SU-DHL-6 (cell line): Measurements from ENCODE around the gene CYB5R2.

Experiments used
- H2AFZ ChIP-seq: fragments of 200-600 bp; sonication (generic); 2 replicates; pipeline ENCODE4 v1.6.1; 2014; ENCODE audit warnings: low read depth, mild to moderate bottlenecking, moderate library complexity, mixed read lengths, antibody characterized with exemption, low read length; ENCODE audit not compliant: severe bottlenecking
- H3F3A ChIP-seq: fragments of 200-600 bp; shearing (Covaris generic); 2 replicates; pipeline ENCODE4 v1.6.0; 2016; ENCODE audit warnings: antibody characterized with exemption, mild to moderate bottlenecking; ENCODE audit not compliant: insufficient read depth
- H3K27ac ChIP-seq: fragments of 200-600 bp; sonication (generic); 2 replicates; pipeline ENCODE4 v1.5.1; 2016; ENCODE audit warnings: low read depth, mild to moderate bottlenecking, low read length, moderate library complexity, mixed read lengths
- H3K27me3 ChIP-seq: fragments of 200-600 bp; sonication (generic), shearing (Covaris generic); 2 replicates; pipeline ENCODE4 v1.6.0; 2014; ENCODE audit warnings: mild to moderate bottlenecking, low read length
- H3K36me3 ChIP-seq: fragments of 200-600 bp; sonication (generic); 2 replicates; pipeline ENCODE4 v1.6.1; 2014; ENCODE audit warnings: mild to moderate bottlenecking, low read length, mixed read lengths
- H3K4me2 ChIP-seq: fragments of 300-600, 200-600 bp; shearing (Covaris generic), sonication (generic); 2 replicates; pipeline ENCODE4 v1.6.0; 2014; ENCODE audit warnings: low read length, low read depth, mild to moderate bottlenecking; ENCODE audit not compliant: poor library complexity, severe bottlenecking
- H3K4me3 ChIP-seq: fragments of 200-600 bp; sonication (generic); 2 replicates; pipeline ENCODE4 v1.5.1; 2014; ENCODE audit warnings: antibody characterized with exemption, low read length, mild to moderate bottlenecking, mixed read lengths; ENCODE audit not compliant: insufficient read depth, poor library complexity, severe bottlenecking
- H3K79me2 ChIP-seq: fragments of 200-600 bp; sonication (generic); 2 replicates; pipeline ENCODE4 v1.6.1; 2014; ENCODE audit warnings: mild to moderate bottlenecking, low read length, moderate library complexity; ENCODE audit not compliant: insufficient read depth
- H3K9ac ChIP-seq: fragments of 200-600 bp; sonication (generic); 2 replicates; pipeline ENCODE4 v1.7.0; 2014; ENCODE audit warnings: mild to moderate bottlenecking, low read length
- H3K9me2 ChIP-seq: fragments of 200-600 bp; sonication (generic); replicated peaks from 2 replicates; pipeline ENCODE4 v1.6.1; 2014; ENCODE audit warnings: low read length; ENCODE audit not compliant: insufficient read depth
- H3K9me3 ChIP-seq: fragments of 200-600 bp; sonication (generic); 2 replicates; pipeline ENCODE4 v1.6.1; 2014; ENCODE audit warnings: low read length, mixed read lengths; ENCODE audit not compliant: insufficient read depth
- H4K20me1 ChIP-seq: fragments of 200-600 bp; sonication (generic); 2 replicates; pipeline ENCODE4 v1.6.1; 2014; ENCODE audit warnings: low read depth, mild to moderate bottlenecking, antibody characterized with exemption, low read length, moderate library complexity, mixed read lengths
- EZH2phosphoT487 ChIP-seq: fragments of 200-600 bp; sonication (generic), shearing (Covaris generic); conservative IDR thresholded peaks from 2 replicates; pipeline ENCODE4 v1.6.1; 2018; ENCODE audit warnings: mild to moderate bottlenecking, antibody characterized with exemption, low read length, moderate library complexity, mixed read lengths
- TF ChIP-seq, protein P1 (sequence below): fragments of 200-600 bp; sonication (generic); IDR thresholded peaks from one replicate; pipeline ENCODE4 v1.5.1; 2017; ENCODE audit warnings: antibody characterized with exemption, mild to moderate bottlenecking, low read length, moderate library complexity; ENCODE audit not compliant: insufficient read depth, poor library complexity, severe bottlenecking

The CYB5R2 gene

DNA sequence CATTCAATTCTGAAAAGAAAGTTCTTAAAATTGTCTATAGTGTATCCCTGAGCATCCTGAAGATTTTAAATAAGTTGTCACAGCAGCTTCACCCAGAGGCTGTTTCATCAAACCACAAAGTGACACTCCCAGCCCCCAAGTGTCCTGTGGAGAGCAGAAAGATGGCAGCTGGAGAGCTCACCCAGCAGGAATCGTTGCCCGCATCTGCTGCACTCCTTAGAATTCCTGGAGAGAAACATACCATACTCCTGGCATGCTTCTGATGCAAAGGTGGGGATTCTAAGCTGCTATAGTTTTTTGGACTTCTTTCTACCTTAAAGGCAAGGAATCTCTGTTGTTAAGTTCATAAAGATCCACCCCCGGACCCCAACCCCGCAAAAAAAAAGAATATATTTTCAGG, 13.5 kb upstream of the CYB5R2 start:
- Histone ChIP-seq H3K9me2 (no peaks in the 10 kb centered on the region), H3K4me3 (no peak overlapping the region), H3K9ac (no peak overlapping the region), H3K79me2 (no peaks in the 10 kb centered on the region), H2AFZ (no peak overlapping the region), H3K4me2 (no peak overlapping the region), H3K9me3 (no peaks in the 10 kb centered on the region), H3K27me3 (no peaks in the 10 kb centered on the region), H3K27ac (no peak overlapping the region), H3F3A (no peaks in the 10 kb centered on the region), H4K20me1 (no peaks in the 10 kb centered on the region), H3K36me3 (no peaks in the 10 kb centered on the region)
- TF ChIP-seq, protein P1, sequence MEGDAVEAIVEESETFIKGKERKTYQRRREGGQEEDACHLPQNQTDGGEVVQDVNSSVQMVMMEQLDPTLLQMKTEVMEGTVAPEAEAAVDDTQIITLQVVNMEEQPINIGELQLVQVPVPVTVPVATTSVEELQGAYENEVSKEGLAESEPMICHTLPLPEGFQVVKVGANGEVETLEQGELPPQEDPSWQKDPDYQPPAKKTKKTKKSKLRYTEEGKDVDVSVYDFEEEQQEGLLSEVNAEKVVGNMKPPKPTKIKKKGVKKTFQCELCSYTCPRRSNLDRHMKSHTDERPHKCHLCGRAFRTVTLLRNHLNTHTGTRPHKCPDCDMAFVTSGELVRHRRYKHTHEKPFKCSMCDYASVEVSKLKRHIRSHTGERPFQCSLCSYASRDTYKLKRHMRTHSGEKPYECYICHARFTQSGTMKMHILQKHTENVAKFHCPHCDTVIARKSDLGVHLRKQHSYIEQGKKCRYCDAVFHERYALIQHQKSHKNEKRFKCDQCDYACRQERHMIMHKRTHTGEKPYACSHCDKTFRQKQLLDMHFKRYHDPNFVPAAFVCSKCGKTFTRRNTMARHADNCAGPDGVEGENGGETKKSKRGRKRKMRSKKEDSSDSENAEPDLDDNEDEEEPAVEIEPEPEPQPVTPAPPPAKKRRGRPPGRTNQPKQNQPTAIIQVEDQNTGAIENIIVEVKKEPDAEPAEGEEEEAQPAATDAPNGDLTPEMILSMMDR, result no peak
- TF ChIP-seq EZH2phosphoT487, result no peak

DNA sequence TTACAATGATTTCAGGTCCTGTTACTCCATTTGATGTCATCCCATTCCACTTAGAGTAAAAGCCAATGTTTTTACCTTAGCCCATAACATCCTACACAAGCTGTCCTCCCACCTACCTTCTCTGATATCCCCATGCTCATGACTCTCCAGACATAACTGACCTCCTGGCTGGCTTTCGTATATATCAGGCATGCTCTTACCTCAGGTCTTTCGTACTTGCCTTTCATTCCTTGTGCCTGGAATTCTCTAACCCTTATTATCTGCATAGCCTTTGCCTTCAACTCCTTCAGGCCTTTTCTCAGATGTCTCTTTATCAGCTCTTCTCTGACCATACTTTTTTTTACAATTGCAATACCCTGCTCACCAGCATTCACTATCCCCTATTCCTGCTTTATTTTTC, 10.3 kb upstream of the CYB5R2 start:
- Histone ChIP-seq H3K27me3 (no peaks in the 10 kb centered on the region), H3K79me2 (no peaks in the 10 kb centered on the region), H3K9ac (no peak overlapping the region), H3K9me3 (no peaks in the 10 kb centered on the region), H3K36me3 (no peaks in the 10 kb centered on the region), H2AFZ (no peak overlapping the region), H3K9me2 (no peaks in the 10 kb centered on the region), H3K4me2 (no peak overlapping the region), H3K4me3 (no peak overlapping the region), H4K20me1 (no peaks in the 10 kb centered on the region), H3F3A (no peaks in the 10 kb centered on the region), H3K27ac (no peak overlapping the region)
- TF ChIP-seq EZH2phosphoT487, result no peak
- TF ChIP-seq, protein P1, result no peak

DNA sequence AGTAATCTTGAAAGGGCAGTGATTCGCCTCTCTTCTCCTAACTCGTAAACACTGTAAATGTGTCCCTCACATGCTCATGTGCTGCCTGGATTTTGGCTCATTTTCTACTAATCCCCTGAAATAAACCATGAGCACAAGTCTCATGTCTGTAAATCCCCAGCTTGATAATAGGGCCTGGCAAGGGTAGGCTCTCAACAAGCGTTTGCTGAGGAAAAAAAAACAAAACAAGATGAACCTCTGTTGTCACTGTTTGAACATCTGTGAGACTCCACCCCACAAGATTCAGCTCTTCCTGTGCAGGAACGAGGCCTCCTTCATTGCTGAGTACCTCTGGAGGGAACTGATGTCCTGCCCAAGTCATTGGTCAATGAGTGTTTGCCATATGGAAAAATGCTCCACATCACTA, 4.5 kb upstream of the CYB5R2 start:
- TF ChIP-seq EZH2phosphoT487, result no peak
- TF ChIP-seq, protein P1, result no peak
- Histone ChIP-seq H3K9me2 (no peaks in the 10 kb centered on the region), H3K79me2 (no peaks in the 10 kb centered on the region), H3K27me3 (no peaks in the 10 kb centered on the region), H3K27ac (no peak overlapping the region), H3F3A (no peaks in the 10 kb centered on the region), H4K20me1 (no peaks in the 10 kb centered on the region), H2AFZ (no peak overlapping the region), H3K9me3 (no peaks in the 10 kb centered on the region), H3K4me3 (no peak overlapping the region), H3K36me3 (no peaks in the 10 kb centered on the region), H3K4me2 (no peak overlapping the region), H3K9ac (no peak overlapping the region)

DNA sequence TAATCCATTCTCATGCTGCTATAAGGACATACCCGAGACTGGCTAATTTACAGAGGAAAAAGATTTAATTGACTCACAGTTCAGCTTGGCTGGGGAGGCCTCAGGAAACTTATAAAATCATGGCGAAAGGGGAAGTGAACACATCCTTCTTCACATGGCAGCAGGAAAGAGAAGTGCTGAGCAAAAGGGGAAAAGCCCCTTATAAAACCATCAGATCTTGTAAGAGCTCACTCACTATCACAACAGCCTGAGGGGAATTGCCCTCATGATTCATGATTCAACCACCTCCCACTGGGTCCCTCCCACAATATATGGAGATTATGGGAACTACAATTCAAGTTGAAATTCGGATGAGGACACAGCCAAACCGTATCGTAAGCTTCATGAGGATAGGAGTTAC, 3.8 kb upstream of the CYB5R2 start:
- no peaks in the 10 kb centered on the region for H3F3A ChIP-seq
- no peaks in the 10 kb centered on the region for H3K9me3 ChIP-seq
- no peaks in the 10 kb centered on the region for H3K27me3 ChIP-seq
- no peak overlapping the region for H3K27ac ChIP-seq
- H3K9ac ChIP-seq, result no peak overlapping the region
- no peaks in the 10 kb centered on the region for H3K79me2 ChIP-seq
- no peaks in the 10 kb centered on the region for H3K36me3 ChIP-seq
- no peak overlapping the region for H2AFZ ChIP-seq
- no peak overlapping the region for H3K4me2 ChIP-seq
- no peaks in the 10 kb centered on the region for H3K9me2 ChIP-seq
- H3K4me3 ChIP-seq, result no peak overlapping the region
- H4K20me1 ChIP-seq, result no peaks in the 10 kb centered on the region
- TF ChIP-seq, protein P1, result no peak
- TF ChIP-seq EZH2phosphoT487, result no peak
